Common myeloid progenitor, CD34-positive (primary cell): ENCODE measurements around the gene LCOR.

Experiments used
- CTCF ChIA-PET: fragments of 350-600 bp; sonication (Branson Sonifier 250); formaldehyde crosslinking; loops from one replicate; lab custom pipeline; 2021; ENCODE audit warnings: antibody characterized with exemption; lab: Charles Lee
- POLR2A ChIA-PET: fragments of 350-600 bp; sonication (Branson Sonifier 250); formaldehyde crosslinking; loops from one replicate; lab custom pipeline; 2021; ENCODE audit warnings: antibody characterized with exemption; lab: Charles Lee
- DNase-seq, 3 donors: peaks; one replicate each; pipeline versions ENCODE4 v3.0.0 to v3.0.0-alpha.2; 2013
- H3K27ac ChIP-seq, 2 experiments: 1 replicate in 1 of 2; 2 replicates in 1 of 2; pipeline ENCODE4 v1.7.0; 2013; ENCODE audit warnings: inconsistent platforms in 2 of 2, low read length in 2 of 2, mild to moderate bottlenecking in 2 of 2, low read depth in 1 of 2, moderate library complexity in 1 of 2; ENCODE audit not compliant: severe bottlenecking in 2 of 2, insufficient read depth in 1 of 2, poor library complexity in 1 of 2
- H3K27me3 ChIP-seq, 5 experiments: replicated peaks in 2 of 5; 1 replicate in 3 of 5; 2 replicates in 2 of 5; pipeline versions ENCODE4 v1.6.1 to v1.7.0; 2013; ENCODE audit warnings: low read length in 4 of 5, mild to moderate bottlenecking in 2 of 5, moderate library complexity in 2 of 5, inconsistent platforms in 1 of 5; ENCODE audit not compliant: insufficient read depth in 5 of 5, control insufficient read depth in 4 of 5
- H3K36me3 ChIP-seq, 4 experiments: 1 replicate in 2 of 4; 2 replicates in 2 of 4; pipeline versions ENCODE4 v1.6.1 to v1.7.0; 2013; ENCODE audit warnings: low read length in 3 of 4, control low read depth in 1 of 4, mild to moderate bottlenecking in 1 of 4; ENCODE audit not compliant: control insufficient read depth in 4 of 4, insufficient read depth in 4 of 4
- H3K4me1 ChIP-seq, 4 experiments: 1 replicate in 3 of 4; 2 replicates in 1 of 4; pipeline versions ENCODE4 v1.6.1 to v1.7.1; 2013; ENCODE audit warnings: low read length in 3 of 4, mild to moderate bottlenecking in 3 of 4, control low read depth in 1 of 4, inconsistent platforms in 1 of 4, moderate library complexity in 1 of 4; ENCODE audit not compliant: control insufficient read depth in 4 of 4, insufficient read depth in 4 of 4; ENCODE audit errors: control extremely low read depth in 1 of 4
- H3K4me3 ChIP-seq, 7 experiments: 1 replicate in 4 of 7; 2 replicates in 3 of 7; pipeline versions ENCODE4 v1.5.1 to v1.7.0; 2013; ENCODE audit warnings: mild to moderate bottlenecking in 7 of 7, low read length in 6 of 7, moderate library complexity in 6 of 7, inconsistent platforms in 2 of 7, low read depth in 2 of 7, control low read depth in 1 of 7; ENCODE audit not compliant: insufficient read depth in 4 of 7, control insufficient read depth in 1 of 7; ENCODE audit errors: extremely low read depth in 1 of 7
- H3K9me3 ChIP-seq, 5 experiments: 1 replicate in 4 of 5; 2 replicates in 1 of 5; pipeline versions ENCODE4 v1.6.1 to v1.7.1; 2013; ENCODE audit warnings: low read length in 4 of 5, mild to moderate bottlenecking in 2 of 5, inconsistent platforms in 1 of 5, low read depth in 1 of 5, moderate library complexity in 1 of 5; ENCODE audit not compliant: control insufficient read depth in 4 of 5, insufficient read depth in 2 of 5; ENCODE audit errors: control extremely low read depth in 1 of 5
- WGBS: methylation state at CpG from one replicate; pipeline ENCODE4 v1.1.5; 2013; ENCODE audit not compliant: insufficient coverage; 5-methylcytosine and 5-hydroxymethylcytosine counted together

Gene LCOR

DNA sequence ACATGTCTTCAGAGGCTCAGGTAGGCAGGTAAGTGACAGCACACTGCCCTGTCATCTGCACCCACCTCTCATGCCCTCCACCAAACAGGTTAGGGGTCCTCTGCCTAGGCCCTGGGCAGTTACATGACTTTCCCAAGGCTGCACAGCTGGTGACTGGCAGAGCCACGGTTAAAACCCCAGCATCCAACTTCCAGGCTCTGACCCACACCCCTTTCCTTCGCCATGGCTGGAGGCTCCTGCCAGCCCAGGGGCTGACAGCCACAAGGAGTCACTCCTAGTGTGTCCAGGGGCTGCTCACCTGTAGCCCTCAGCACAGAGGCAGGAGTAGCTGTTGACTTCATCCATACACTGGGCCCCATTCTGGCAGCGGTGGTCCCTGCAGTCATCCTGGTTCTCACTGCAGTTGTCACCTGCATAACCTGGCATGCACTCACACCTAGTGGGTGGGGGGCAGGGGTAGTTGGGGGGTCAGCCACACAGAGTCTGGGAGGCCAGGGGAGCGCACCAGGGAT is 178.7 kb downstream of the LCOR start:
- no peak overlapping the region for H3K4me3 ChIP-seq
- H3K27ac ChIP-seq, result no peak overlapping the region
- 82% methylated on average over 2 of the region's 4 CpGs for WGBS
- peaks cover 5 to 10% (median 6%) of the 10 kb centered on the region in 5 experiments for H3K9me3 ChIP-seq
- CTCF ChIA-PET, result interaction anchor here (0.6 to 4.2 kb wide), 4 partner anchors 12 to 99 kb away, joined by 3 to 20 read pairs (median 4); no protein-coding TSS in a partner anchor
- H3K36me3 ChIP-seq, result no peaks in the 10 kb centered on the region
- no peaks in the 10 kb centered on the region for H3K27me3 ChIP-seq
- DNase-seq, result no peak
- no peaks in the 10 kb centered on the region for H3K4me1 ChIP-seq
- POLR2A ChIA-PET, result no interaction called here

DNA sequence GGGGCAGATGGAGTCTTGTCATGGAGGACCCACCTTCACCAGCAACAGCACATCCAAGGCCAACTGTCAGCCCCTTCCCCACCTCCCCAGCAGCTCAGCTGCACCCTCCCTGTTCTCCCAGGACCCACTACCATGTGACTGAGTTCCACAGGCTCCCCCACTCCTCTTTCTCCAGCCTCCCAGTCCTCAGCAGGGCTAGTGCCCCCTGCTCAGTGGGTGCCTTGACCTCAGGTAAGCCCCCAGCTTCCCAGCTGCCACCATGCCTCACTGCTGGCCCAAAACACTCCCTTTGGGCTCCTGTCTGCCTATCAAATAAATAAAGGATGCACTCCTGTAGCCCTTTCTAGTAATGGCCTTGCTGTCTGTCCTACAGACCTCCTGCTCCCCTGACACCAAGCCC is 179.3 kb downstream of the LCOR start:
- Histone ChIP-seq H3K27ac (no peak overlapping the region), H3K36me3 (no peaks in the 10 kb centered on the region), H3K27me3 (no peaks in the 10 kb centered on the region), H3K4me1 (peaks cover 0 to 3% (median 2%) of the 10 kb centered on the region in 4 experiments), H3K4me3 (no peak overlapping the region), H3K9me3 (peaks cover 5 to 10% (median 6%) of the 10 kb centered on the region in 5 experiments)
- POLR2A ChIA-PET, result interaction anchor here (0.6 kb wide), 1 partner anchor 371 kb away, joined by 3 read pairs; no protein-coding TSS in a partner anchor
- CTCF ChIA-PET, result interaction anchor here (0.8 to 4.2 kb wide), 4 partner anchors 8 to 100 kb away, joined by 4 to 20 read pairs (median 5); no protein-coding TSS in a partner anchor
- no peak for DNase-seq

DNA sequence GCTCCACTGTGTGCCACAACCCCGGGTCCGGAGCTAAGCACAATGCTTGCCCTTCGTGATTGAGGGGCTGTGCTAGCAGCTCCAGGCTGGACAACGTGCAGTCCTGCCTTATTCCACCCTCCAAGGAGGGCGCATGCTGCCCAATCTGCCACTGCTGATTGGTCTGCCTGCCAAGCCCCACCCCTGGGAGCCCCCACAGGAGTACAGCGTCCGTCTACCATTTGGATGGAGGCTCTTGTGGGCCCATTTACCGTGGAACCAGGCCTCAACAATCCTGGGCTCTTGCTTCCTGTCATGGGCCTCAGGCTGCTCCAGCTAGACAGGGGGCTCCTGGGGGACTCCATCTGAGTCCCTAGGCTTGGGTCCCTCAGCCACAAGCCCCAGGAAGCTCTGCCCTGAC is 180.4 kb downstream of the LCOR start:
- CTCF ChIA-PET, result interaction anchor here (1.2 to 4.2 kb wide), 4 partner anchors 9 to 101 kb away, joined by 4 to 20 read pairs (median 5); no protein-coding TSS in a partner anchor
- POLR2A ChIA-PET, result interaction anchor here (0.5 kb wide), 1 partner anchor 91 kb away, joined by 4 read pairs; no protein-coding TSS in a partner anchor
- Histone ChIP-seq H3K27me3 (no peaks in the 10 kb centered on the region), H3K27ac (no peak overlapping the region), H3K4me3 (no peak overlapping the region), H3K4me1 (peaks cover 0 to 13% (median 10%) of the 10 kb centered on the region in 4 experiments), H3K36me3 (no peaks in the 10 kb centered on the region), H3K9me3 (peaks cover 0 to 5% (median 3%) of the 10 kb centered on the region in 5 experiments)
- DNase-seq, result no peak
- WGBS, result 100% methylated on average over 8 of the region's 8 CpGs

DNA sequence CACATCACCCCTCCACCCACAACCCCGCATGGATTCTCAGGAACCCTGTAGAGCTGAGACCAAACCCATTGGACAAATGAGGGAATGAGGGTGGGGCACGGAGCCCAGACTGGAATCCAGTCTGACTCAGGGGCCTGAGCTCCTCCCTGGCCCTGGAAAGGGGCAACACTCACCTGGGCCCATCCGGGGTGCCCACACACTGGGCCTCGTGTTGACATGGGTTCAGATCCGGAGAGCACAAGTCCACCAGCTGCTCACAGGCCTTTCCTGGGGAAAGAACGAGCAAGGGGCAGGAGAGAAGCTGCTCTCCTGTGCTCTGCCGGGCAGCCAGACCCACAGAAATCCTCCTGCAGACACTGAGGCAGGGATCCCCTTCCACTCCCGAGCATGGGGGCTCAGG is 181.5 kb downstream of the LCOR start:
- no peak overlapping the region for H3K4me3 ChIP-seq
- no peak for DNase-seq
- no peaks in the 10 kb centered on the region for H3K27me3 ChIP-seq
- ChIA-PET CTCF (interaction anchor here (1.2 kb wide), 1 partner anchor 17 kb away, joined by 4 read pairs; no protein-coding TSS in a partner anchor), POLR2A (no interaction called here)
- H3K27ac ChIP-seq, result no peak overlapping the region
- peaks cover 0 to 14% (median 11%) of the 10 kb centered on the region in 4 experiments for H3K4me1 ChIP-seq
- WGBS, result 97% methylated on average over 6 of the region's 8 CpGs
- H3K9me3 ChIP-seq, result no peaks in the 10 kb centered on the region
- no peaks in the 10 kb centered on the region for H3K36me3 ChIP-seq

DNA sequence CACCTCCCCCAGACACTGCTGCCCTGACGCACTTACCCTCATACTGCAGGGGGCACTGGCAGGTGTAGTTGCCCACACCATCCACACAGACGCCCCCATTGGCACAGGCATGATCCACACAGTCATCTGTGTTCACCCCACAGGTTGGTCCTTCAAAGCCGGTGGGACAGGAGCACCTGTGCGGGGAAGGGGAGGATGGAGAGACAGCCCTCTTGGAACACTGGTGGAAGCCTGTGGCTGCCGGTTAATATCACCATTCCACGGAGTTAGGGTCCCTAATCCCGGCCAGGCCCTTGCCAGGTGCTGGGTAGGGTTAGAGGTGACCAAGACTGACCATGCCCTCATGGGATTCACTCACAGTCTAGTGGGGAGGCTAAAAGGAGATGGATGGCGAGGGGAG is 181.9 kb downstream of the LCOR start:
- 97% methylated on average over 7 of the region's 8 CpGs for WGBS

DNA sequence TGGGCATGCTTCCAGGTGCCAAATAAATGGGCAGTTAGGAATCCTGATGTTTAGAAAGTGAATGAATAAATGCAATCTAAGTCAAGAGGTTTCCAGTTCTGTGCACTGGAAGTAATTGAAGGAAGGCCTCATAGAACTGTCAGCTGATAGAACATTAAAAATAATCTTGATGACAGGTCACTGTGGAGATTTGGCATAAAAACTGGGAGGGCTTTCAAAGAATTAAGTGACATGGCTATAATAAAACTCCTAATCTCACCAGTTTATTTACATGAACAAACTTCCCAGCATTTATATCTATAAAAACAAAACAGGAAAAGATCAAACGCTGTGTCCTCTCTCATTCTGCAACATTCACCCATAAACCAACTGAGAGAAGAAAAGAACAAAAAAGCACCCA is 183.1 kb downstream of the LCOR start:
- ChIA-PET POLR2A (interaction anchor here (0.6 kb wide), 1 partner anchor 536 kb away, joined by 4 read pairs; no protein-coding TSS in a partner anchor), CTCF (interaction anchor here (1.2 kb wide), 2 partner anchors 10 to 17 kb away, joined by 3 to 5 read pairs; no protein-coding TSS in a partner anchor)
- Histone ChIP-seq H3K36me3 (no peaks in the 10 kb centered on the region), H3K27me3 (no peaks in the 10 kb centered on the region), H3K4me3 (no peak overlapping the region), H3K27ac (no peak overlapping the region), H3K4me1 (peaks cover 0 to 14% (median 11%) of the 10 kb centered on the region in 4 experiments), H3K9me3 (no peaks in the 10 kb centered on the region)
- no peak for DNase-seq
- 60% methylated on average over 1 of the region's 1 CpG for WGBS

More for the DNA sequence above, 181.9 kb downstream of the LCOR start:
- H3K4me1 ChIP-seq, result peaks cover 0 to 14% (median 11%) of the 10 kb centered on the region in 4 experiments
- H3K36me3 ChIP-seq, result no peaks in the 10 kb centered on the region
- no peak for DNase-seq
- no peak overlapping the region for H3K27ac ChIP-seq
- POLR2A ChIA-PET, result no interaction called here
- CTCF ChIA-PET, result no interaction called here
- H3K27me3 ChIP-seq, result no peaks in the 10 kb centered on the region
- H3K9me3 ChIP-seq, result no peaks in the 10 kb centered on the region
- H3K4me3 ChIP-seq, result no peak overlapping the region
